GM12892 (cell line): ENCODE results near the gene TECTA.
"Not testable (repeated sequence)": the region's sequence is repeated elsewhere in the genome, so short reads cannot be mapped to it uniquely, and the experiment has no call there.

Experiments
- DNase-seq: peaks from one replicate; pipeline ENCODE4 v3.0.0; 2011; ENCODE audit not compliant: insufficient read length
- FAIRE-seq: peaks from 2 replicates; lab custom pipeline; 2011; peaks lifted over from hg19 to GRCh38; lab: Jason Lieb, UNC
- POLR2A ChIP-seq: IDR thresholded peaks from 2 replicates; pipeline ENCODE4 v1.6.1; 2011; ENCODE audit warnings: low read depth, low read length, control low read depth
- POLR2AphosphoS5 ChIP-seq: IDR thresholded peaks from 2 replicates; pipeline ENCODE4 v1.6.1; 2011; ENCODE audit warnings: low read depth, low read length, control low read depth
- TAF1 ChIP-seq: IDR thresholded peaks from 2 replicates; pipeline ENCODE4 v1.6.1; 2011; ENCODE audit warnings: low read depth, mild to moderate bottlenecking, control low read depth, low read length, borderline replicate concordance

TECTA gene

DNA sequence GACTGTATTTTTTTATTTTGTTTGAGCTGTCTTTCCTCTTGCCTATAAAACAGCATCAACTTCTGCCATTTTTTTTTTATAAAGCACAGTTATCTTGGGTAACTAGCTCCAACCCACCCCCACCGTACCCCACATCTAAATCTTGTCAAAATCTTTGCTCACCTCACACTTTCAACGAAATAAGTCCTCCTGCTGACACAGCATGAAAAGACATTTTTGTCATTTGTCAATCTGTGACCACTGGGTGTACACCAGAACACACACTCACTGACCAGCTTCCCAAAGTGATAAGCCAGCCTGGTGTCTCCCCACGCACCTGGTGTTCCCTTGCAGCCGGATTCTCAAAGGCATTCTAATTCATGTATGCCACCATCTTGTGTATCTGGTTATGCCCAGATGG is 1.7 kb upstream of the TECTA start:
- DNase-seq: no peak
- no peak for FAIRE-seq
- TF ChIP-seq POLR2A: no peak
- no peak for TF ChIP-seq POLR2AphosphoS5
- TF ChIP-seq TAF1: no peak

DNA sequence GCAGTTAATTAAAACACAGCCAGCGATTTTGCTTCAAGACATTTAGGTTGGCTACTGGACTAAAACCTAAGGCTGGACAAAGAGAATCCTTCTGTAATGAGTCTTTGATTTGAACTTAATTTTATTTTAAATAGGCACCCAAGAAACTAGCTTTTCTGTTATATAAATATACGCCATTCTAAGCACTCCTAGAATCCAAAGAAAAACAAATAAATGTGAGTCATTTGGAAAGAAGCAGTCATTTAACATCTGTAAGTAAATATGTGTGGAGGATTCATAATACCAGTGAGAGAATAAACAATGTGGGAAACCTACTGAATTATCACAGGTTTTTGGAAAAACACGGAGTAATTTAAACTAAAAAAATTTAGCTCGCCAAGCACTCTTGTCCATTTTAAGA is 1.2 kb upstream of the TECTA start:
- FAIRE-seq: no peak
- DNase-seq: no peak
- TF ChIP-seq POLR2A (no peak), POLR2AphosphoS5 (no peak), TAF1 (no peak)

DNA sequence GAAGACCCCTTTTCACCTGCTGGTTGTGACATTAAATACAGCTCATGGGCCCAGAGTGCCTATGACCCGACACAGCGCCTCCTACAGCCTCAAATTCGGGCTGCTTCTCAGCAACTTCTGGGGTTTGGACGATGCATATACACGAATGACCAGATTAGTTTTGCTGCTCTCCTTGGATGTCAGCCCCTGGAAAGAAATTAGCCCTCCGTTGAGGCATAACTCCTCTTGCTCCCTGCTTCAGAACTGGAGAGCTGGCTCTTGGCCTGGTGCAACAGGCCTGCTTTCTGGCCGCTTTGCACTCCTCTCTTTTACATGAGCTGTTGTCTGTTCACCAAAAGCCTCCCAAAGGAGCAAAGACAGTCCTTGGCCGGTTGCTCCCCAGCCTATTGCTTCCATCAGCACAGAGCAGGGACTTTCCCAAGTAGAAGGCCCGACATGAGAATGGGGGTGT is 3.3 kb downstream of the TECTA start:
- TF ChIP-seq TAF1 (no peak), POLR2AphosphoS5 (no peak), POLR2A (no peak)
- FAIRE-seq: no peak
- DNase-seq: no peak

DNA sequence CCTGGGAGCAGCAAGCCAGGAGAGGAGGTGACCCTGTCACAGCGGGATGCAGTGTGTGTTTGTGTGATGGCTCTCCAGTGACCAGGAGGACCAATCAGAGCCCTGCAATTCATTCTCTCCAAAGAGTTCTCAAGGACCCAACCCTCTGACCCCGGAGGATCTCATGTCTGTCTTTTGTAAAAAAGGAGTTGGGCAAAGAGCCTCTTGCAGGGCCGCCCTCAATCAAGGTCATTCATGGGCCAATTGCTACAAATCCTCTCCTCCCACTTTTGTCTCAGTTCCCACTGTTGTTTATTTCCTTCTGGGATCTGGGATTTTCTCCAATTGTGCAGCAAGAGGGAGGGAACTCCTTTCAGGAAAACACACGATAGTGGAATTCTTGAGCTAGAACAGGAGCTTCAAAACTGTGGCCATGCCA is 4.0 kb downstream of the TECTA start:
- no peak for DNase-seq
- no peak for FAIRE-seq
- TF ChIP-seq TAF1: no peak
- no peak for TF ChIP-seq POLR2AphosphoS5
- TF ChIP-seq POLR2A: no peak

DNA sequence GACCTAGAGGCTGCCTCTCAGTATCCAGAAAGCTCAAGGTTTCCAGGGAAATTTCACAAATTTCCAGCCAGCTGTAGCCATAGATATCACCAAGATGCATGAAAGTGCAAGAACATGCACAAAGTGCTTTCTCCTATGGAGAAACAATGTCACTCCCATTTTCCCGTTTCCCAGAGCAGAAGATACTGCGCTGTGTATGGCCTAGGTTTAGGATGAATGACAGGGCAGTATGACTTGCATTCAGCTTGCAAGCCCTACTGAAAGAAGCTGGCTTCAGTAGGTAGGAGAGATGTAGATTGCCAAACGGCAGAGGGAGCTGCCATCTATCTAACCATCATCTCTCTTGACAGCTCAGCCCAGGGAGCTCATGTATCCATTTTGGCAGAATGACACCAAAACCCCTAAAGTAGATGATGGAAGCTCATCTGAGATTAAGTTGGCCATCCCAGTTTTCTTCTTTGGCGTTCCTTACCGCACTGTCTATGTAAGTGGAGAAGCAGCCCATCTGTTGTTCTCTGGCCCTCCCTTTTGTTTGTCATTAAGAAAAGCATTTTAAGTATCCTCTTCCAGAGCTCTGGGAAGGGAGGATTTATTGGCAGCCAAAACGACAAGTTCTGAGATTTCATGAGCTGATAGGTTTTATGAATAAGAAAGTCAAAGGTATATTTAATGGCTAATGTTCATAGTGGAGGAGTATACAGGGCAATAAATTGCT is 4.6 kb downstream of the TECTA start:
- no peak for FAIRE-seq
- DNase-seq: no peak
- TF ChIP-seq POLR2AphosphoS5 (no peak), TAF1 (no peak), POLR2A (no peak)

DNA sequence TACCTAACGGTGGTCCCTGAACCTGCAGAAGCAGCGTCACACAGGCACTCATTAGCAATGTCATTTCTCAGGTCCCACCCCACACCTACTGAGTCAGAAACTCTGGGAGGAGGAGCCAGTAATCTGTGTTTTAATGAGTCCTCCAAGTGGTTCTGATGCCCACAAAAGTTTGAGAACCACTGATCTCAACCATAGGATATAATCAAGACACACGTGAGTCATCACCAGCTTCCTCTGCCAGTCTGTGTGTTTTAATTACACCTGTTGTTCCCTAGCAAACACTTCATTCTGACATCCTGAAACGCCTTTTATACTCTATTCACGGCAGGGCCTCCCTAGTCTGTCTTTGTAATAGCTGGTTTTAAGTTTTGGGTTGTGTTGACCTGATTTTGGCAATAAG is 5.8 kb downstream of the TECTA start:
- no peak for TF ChIP-seq POLR2AphosphoS5
- no peak for TF ChIP-seq TAF1
- TF ChIP-seq POLR2A: no peak
- FAIRE-seq: no peak
- no peak for DNase-seq

DNA sequence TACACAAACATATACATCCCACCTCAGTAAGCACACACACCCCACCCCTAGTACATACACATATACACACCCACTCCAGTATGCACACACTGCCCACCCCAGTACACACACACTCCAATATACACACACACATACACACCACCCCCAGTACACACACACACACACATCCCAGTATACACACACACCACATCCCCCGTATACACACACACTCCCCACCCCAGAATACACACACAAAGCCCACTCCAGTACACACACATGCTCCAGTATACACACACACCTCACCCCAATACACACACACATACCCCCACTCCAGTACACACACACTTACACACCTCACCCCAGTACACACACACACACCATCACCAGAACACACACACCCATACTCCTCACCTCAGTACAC is 7.4 kb downstream of the TECTA start:
- TF ChIP-seq POLR2A (no peak), POLR2AphosphoS5 (no peak), TAF1 (no peak)
- no peak for DNase-seq
- peak; percentile 48 for FAIRE-seq

DNA sequence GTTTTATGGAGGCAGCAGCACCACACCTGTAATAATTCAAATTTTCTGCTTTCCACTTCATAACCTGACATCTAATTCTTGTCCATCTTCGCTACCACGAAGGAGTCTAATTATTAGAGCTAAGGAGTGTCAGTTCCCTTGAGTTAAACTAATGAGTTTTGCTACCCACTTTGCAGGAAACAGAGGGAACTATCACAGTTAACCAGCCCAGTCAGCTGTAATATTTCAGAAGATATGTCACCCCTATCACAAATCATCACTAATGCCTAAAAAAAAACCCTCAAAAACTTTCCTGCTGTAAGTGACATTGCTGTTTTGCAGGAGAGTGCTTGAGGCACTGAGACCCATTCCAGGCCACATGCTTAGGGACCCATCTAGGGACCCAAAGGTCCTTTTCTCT is 8.4 kb downstream of the TECTA start:
- TF ChIP-seq TAF1: no peak
- no peak for TF ChIP-seq POLR2A
- TF ChIP-seq POLR2AphosphoS5: no peak
- no peak for DNase-seq
- no peak for FAIRE-seq

DNA sequence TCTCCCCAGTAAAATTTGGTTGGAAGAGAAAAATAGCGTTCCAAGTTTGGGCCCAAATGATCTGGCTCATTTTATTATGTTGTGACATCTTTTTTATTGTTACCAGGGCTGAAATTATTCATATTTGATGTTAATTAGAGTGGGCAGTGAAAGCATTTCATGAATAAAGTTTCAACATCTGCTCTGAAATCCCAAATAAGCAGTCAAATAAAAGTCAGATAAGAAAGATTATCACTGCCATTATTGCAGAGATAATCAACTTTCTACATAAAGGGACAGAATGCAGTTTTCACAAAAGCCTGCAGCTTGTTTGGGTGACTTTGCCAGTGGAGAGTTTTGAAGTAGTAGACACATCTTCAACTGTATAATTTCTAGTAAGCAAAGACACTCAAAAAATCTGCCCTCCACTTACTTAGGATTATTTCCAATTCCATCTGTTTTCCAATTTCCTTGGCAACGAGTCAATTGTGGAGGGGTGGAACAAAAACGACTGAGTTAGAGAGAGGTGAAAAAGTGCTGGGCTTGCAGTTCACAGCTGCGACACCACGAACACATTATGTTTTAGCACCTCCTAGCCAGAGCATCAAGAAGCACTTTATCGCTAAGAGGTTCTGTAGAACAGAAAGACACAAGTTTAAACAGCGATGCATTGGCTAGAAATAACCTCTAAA is 9.0 kb downstream of the TECTA start:
- no peak for TF ChIP-seq POLR2AphosphoS5
- no peak for TF ChIP-seq POLR2A
- TF ChIP-seq TAF1: no peak
- FAIRE-seq (no peak), DNase-seq (no peak)

DNA sequence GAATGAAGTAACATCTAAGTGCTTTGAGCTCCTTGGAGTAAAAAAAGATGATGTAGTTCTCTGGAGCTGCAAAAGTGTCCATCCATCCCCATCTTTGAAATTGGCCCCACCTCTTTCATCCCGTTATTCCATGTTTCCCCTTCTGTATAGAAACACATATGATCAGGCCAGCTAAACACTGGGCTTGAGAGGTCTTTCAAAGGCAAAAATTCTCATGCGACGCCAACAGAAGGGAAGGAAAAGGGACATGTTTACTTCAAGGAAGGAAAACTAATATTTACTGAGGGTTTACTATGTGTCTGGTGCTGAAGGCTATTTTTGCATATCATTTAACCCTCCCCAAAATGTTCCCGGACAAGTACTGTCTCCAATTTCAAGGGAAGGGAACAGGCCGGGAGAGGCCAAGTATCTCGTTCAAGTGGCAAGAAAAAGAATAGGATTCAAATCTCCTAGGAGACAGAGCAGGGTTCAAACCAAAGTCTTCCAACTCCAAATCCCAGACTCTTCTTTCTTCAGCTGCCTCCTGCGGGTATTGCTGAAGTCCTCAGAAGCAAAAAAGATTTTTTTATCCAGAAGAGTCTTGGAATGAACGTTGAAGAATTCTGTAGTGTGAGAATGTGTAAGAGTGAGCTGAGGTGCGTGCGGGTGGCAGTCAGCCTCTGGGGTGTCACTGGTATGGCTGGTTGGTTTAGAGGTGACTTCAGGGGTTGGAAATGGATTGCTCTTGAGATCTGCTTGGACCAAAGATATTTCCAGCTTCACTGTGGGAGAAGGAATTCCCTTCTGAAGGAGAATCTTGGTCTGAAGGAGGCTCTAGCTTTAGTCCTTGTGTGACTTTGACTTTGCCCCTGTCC is 10.1 kb downstream of the TECTA start:
- FAIRE-seq (no peak), DNase-seq (no peak)
- TF ChIP-seq POLR2AphosphoS5 (no peak), TAF1 (no peak), POLR2A (no peak)

DNA sequence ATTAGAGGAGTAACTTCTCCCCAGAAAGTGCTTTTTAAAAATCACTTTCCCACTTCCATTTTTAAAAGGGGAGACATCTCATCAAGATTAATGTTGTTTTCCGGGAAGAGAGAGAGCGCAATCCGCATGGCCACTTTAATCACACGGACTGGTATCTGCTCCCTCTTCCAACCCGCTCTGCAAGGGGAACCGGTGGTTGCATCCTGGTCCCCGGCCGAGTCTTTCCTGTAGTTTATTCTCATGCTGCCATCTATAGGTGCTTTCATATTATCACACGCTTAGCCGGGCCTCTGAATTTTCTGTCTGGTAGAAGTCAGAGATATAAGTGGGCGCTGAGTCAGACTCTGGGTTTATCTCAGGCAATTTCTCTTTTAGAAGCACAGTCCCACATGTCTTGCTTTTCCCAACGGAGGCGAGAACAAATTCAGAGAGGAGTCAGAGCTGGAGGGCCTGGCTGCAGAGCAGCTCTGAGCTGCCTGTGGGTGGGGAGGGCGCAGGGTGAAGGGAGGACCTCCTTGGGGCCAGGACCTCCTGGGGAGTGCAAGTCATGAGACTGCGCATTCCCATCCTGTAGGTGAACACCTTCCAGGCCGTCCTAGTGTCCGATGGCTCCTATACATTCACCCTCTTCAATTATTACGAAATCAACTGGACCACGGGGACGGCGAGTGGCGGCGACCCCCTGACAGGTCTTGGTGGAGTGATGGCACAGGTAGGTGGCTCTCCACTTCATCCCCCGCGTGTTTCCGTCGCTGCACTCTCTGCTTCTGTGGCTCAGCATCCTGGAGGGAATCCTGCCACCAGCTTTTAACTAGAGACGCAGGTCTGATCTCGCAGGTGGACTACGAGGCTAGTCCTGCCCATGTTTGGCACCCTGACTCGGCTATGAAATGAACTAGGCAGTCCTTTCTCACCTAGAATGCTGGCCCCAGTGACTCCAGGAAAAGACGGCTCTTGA is 11.7 kb downstream of the TECTA start:
- peak; percentile 73 for FAIRE-seq
- DNase-seq: peak; percentile 25
- TF ChIP-seq POLR2A (no peak), TAF1 (no peak), POLR2AphosphoS5 (no peak)

DNA sequence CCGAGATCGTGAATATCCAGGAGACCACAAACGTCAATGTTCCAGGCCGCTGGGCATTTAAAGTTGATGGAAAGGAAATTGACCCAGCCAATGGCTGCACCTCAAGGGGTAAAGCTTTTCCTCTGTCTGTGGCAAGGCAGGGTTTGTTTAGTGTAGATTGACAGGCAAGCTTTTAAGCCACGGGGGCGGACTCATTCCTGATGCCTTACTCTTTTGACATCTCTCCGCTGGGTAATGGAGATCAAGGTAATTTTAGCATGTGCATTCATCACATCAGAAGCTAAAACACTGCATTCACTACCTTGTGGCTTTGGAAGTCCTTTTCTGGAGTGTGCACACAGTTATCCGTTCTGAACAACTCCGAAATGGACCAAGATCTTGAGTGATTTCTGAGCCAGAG is 12.6 kb downstream of the TECTA start:
- no peak for TF ChIP-seq TAF1
- no peak for TF ChIP-seq POLR2A
- no peak for TF ChIP-seq POLR2AphosphoS5
- no peak for FAIRE-seq
- DNase-seq: no peak

DNA sequence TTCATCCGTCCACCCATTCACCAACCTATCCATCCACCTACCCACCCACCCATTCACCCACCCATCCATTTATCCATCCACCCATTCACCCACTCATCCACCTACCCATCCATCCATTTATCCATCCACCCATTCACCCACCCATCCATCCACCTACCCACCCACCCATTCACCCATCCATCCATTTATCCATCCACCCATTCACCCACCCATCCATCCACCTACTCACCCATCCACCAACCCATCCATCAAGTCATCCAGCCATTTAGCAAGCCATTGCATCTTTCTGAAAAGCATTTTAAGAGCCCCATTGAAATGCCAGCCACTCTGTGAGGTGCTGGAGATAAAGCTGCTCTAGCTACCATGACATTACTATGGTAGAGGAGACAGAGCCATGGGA is 14.0 kb downstream of the TECTA start:
- not testable (repeated sequence) for FAIRE-seq, DNase-seq
